IMR-90 (cell line): ENCODE results near the gene CBX5.

Experiments
- BHLHE40 ChIP-seq: fragments of 150-350 bp; IDR thresholded peaks from 2 replicates; pipeline ENCODE4 v1.6.1; 2016; ENCODE audit warnings: mild to moderate bottlenecking, low read depth, low read length
- CEBPB ChIP-seq: IDR thresholded peaks from 2 replicates; pipeline ENCODE4 v1.6.1; 2012; ENCODE audit warnings: low read depth, low read length, improper control_type of control experiment
- CHD1 ChIP-seq: IDR thresholded peaks from 2 replicates; pipeline ENCODE4 v1.6.1; 2012; ENCODE audit warnings: low read depth, low read length, improper control_type of control experiment
- MAZ ChIP-seq: IDR thresholded peaks from 2 replicates; pipeline ENCODE4 v1.6.1; 2012; ENCODE audit warnings: low read depth, mild to moderate bottlenecking, low read length, improper control_type of control experiment, moderate library complexity, borderline replicate concordance
- MXI1 ChIP-seq: IDR thresholded peaks from 2 replicates; pipeline ENCODE4 v1.6.1; 2012; ENCODE audit warnings: low read depth, mild to moderate bottlenecking, low read length, moderate library complexity, borderline replicate concordance
- NFE2L2 ChIP-seq: fragments of 150-350 bp; IDR thresholded peaks from 2 replicates; pipeline ENCODE4 v1.6.1; 2016; ENCODE audit warnings: low read depth, mild to moderate bottlenecking, low read length
- POLR2A ChIP-seq: IDR thresholded peaks from 2 replicates; pipeline ENCODE4 v1.6.1; 2012; ENCODE audit warnings: mild to moderate bottlenecking, low read depth, low read length
- RAD21 ChIP-seq: IDR thresholded peaks from 2 replicates; pipeline ENCODE4 v1.6.1; 2012; ENCODE audit warnings: low read length, improper control_type of control experiment
- RCOR1 ChIP-seq: IDR thresholded peaks from 2 replicates; pipeline ENCODE4 v1.6.1; 2012; ENCODE audit warnings: mild to moderate bottlenecking, low read length, improper control_type of control experiment; ENCODE audit not compliant: insufficient replicate concordance
- RFX5 ChIP-seq: IDR thresholded peaks from 2 replicates; pipeline ENCODE4 v1.8.0; 2012; ENCODE audit warnings: low read depth, mild to moderate bottlenecking, low read length, moderate library complexity
- SMC3 ChIP-seq: fragments of 150-350 bp; IDR thresholded peaks from 2 replicates; pipeline ENCODE4 v1.6.1; 2016; ENCODE audit warnings: low read depth, mild to moderate bottlenecking, antibody characterized with exemption, low read length, moderate library complexity
- TF ChIP-seq, protein P1 (sequence below): conservative IDR thresholded peaks from 2 replicates; pipeline ENCODE4 v1.5.1; 2012; ENCODE audit warnings: mild to moderate bottlenecking, low read depth, low read length, improper control_type of control experiment
- TF ChIP-seq, protein P2 (sequence below): fragments of 150-350 bp; IDR thresholded peaks from 2 replicates; pipeline ENCODE4 v1.6.1; 2017; ENCODE audit warnings: mild to moderate bottlenecking, antibody characterized with exemption, low read length, low read depth
- TF ChIP-seq, protein P3 (sequence below): fragments of 150-350 bp; IDR thresholded peaks from 2 replicates; pipeline ENCODE4 v1.6.1; 2016; ENCODE audit warnings: low read depth, mild to moderate bottlenecking, low read length, moderate library complexity, borderline replicate concordance

DNA sequence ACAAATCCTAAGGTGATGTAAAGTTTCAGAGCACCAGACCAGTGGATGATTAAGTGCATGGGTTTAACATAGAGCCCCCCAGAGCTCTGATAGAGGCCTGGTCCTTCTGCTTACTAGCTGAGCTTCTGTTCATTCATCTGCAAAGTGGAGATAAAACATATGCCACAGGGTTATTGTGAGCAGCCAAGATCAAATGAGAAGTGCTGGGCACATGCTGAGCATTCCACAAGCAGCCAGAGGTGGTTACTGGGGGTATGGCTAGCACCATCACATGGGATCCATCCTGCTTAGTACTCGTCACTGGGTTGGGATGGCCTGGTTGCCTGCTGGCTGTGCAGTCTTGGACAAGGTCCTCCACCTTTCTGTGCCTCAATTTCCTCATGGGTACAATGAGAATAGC is 73.1 kb downstream of the CBX5 start:
- TF ChIP-seq CEBPB, result no peak
- TF ChIP-seq POLR2A, result no peak
- TF ChIP-seq, protein P1, sequence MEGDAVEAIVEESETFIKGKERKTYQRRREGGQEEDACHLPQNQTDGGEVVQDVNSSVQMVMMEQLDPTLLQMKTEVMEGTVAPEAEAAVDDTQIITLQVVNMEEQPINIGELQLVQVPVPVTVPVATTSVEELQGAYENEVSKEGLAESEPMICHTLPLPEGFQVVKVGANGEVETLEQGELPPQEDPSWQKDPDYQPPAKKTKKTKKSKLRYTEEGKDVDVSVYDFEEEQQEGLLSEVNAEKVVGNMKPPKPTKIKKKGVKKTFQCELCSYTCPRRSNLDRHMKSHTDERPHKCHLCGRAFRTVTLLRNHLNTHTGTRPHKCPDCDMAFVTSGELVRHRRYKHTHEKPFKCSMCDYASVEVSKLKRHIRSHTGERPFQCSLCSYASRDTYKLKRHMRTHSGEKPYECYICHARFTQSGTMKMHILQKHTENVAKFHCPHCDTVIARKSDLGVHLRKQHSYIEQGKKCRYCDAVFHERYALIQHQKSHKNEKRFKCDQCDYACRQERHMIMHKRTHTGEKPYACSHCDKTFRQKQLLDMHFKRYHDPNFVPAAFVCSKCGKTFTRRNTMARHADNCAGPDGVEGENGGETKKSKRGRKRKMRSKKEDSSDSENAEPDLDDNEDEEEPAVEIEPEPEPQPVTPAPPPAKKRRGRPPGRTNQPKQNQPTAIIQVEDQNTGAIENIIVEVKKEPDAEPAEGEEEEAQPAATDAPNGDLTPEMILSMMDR, result no peak
- no peak for TF ChIP-seq MXI1
- no peak for TF ChIP-seq CHD1
- no peak for TF ChIP-seq BHLHE40
- TF ChIP-seq RAD21, result no peak
- no peak for TF ChIP-seq RFX5
- TF ChIP-seq MAZ, result no peak
- TF ChIP-seq, protein P2, sequence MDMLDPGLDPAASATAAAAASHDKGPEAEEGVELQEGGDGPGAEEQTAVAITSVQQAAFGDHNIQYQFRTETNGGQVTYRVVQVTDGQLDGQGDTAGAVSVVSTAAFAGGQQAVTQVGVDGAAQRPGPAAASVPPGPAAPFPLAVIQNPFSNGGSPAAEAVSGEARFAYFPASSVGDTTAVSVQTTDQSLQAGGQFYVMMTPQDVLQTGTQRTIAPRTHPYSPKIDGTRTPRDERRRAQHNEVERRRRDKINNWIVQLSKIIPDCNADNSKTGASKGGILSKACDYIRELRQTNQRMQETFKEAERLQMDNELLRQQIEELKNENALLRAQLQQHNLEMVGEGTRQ, result no peak
- TF ChIP-seq NFE2L2, result no peak
- no peak for TF ChIP-seq SMC3
- no peak for TF ChIP-seq RCOR1
- TF ChIP-seq, protein P3, sequence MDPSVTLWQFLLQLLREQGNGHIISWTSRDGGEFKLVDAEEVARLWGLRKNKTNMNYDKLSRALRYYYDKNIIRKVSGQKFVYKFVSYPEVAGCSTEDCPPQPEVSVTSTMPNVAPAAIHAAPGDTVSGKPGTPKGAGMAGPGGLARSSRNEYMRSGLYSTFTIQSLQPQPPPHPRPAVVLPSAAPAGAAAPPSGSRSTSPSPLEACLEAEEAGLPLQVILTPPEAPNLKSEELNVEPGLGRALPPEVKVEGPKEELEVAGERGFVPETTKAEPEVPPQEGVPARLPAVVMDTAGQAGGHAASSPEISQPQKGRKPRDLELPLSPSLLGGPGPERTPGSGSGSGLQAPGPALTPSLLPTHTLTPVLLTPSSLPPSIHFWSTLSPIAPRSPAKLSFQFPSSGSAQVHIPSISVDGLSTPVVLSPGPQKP, result no peak
